SK-N-SH treated with all-trans-retinoic acid at 6 μM for 48 hours (cell line): ENCODE results near the gene TAF1A.

Experiments used
- ATAC-seq: fragments of 200-7000 bp; cut with Tn5 transposase; 3 replicates; pipeline ENCODE4 v1.9.1; 2020; ENCODE audit warnings: mild to moderate bottlenecking, moderate library complexity
- ARNTL ChIP-seq: fragments of 450-650 bp; formaldehyde crosslinking; IDR thresholded peaks from 2 replicates; pipeline ENCODE4 v1.5.0; 2020; ENCODE audit warnings: low read depth, mild to moderate bottlenecking, moderate library complexity, borderline replicate concordance
- BACH2 ChIP-seq: fragments of 250-450 bp; sonication (Bioruptor Pico); IDR thresholded peaks from 2 replicates; pipeline ENCODE4 v1.9.0; 2021; ENCODE audit warnings: mild to moderate bottlenecking, borderline replicate concordance
- CSDC2 ChIP-seq: fragments of 250-450 bp; sonication (Bioruptor Pico); IDR thresholded peaks from 2 replicates; pipeline ENCODE4 v1.5.0; 2020; ENCODE audit warnings: mild to moderate bottlenecking, moderate library complexity
- ESRRG ChIP-seq: fragments of 250-450 bp; sonication (Bioruptor Pico); IDR thresholded peaks from 2 replicates; pipeline ENCODE4 v1.6.1; 2021; ENCODE audit warnings: mild to moderate bottlenecking
- GLIS3 ChIP-seq: fragments of 250-450 bp; sonication (Bioruptor Pico); IDR thresholded peaks from 2 replicates; pipeline ENCODE4 v1.5.0; 2020; ENCODE audit warnings: mild to moderate bottlenecking, moderate library complexity
- ISL1 ChIP-seq: fragments of 250-450 bp; sonication (Bioruptor Pico); IDR thresholded peaks from 2 replicates; pipeline ENCODE4 v2.1.2; 2022; ENCODE audit warnings: mild to moderate bottlenecking, moderate library complexity
- OSR1 ChIP-seq: fragments of 250-450 bp; sonication (Bioruptor Pico); IDR thresholded peaks from 2 replicates; pipeline ENCODE4 v1.8.0; 2022; ENCODE audit warnings: moderate library complexity, mild to moderate bottlenecking, inconsistent platforms
- PPARA ChIP-seq: fragments of 250-450 bp; sonication (Bioruptor Pico); IDR thresholded peaks from 2 replicates; pipeline ENCODE4 v1.5.0; 2020; ENCODE audit warnings: mild to moderate bottlenecking, borderline replicate concordance
- RARB ChIP-seq: fragments of 250-450 bp; sonication (Bioruptor Pico); IDR thresholded peaks from 2 replicates; pipeline ENCODE4 v1.8.0; 2021; ENCODE audit warnings: mild to moderate bottlenecking, moderate library complexity
- SNAI2 ChIP-seq: fragments of 250-450 bp; sonication (Bioruptor Pico); IDR thresholded peaks from 2 replicates; pipeline ENCODE4 v1.5.0; 2020; ENCODE audit warnings: mild to moderate bottlenecking, moderate library complexity
- TCF4 ChIP-seq: fragments of 250-450 bp; sonication (Bioruptor Pico); IDR thresholded peaks from 2 replicates; pipeline ENCODE4 v1.8.0; 2021; ENCODE audit warnings: mild to moderate bottlenecking, moderate library complexity, borderline replicate concordance
- TOX ChIP-seq: fragments of 250-450 bp; sonication (Bioruptor Pico); IDR thresholded peaks from 2 replicates; pipeline ENCODE4 v1.8.0; 2021; ENCODE audit warnings: mild to moderate bottlenecking, moderate library complexity, borderline replicate concordance
- TSHZ2 ChIP-seq: fragments of 250-450 bp; sonication (Bioruptor Pico); IDR thresholded peaks from 2 replicates; pipeline ENCODE4 v1.5.0; 2020; ENCODE audit warnings: mild to moderate bottlenecking, moderate library complexity
- ZC3H10 ChIP-seq: fragments of 250-450 bp; sonication (Bioruptor Pico); IDR thresholded peaks from 2 replicates; pipeline ENCODE4 v1.5.1; 2021; ENCODE audit warnings: mild to moderate bottlenecking, moderate library complexity
- ZFP3 ChIP-seq: fragments of 250-450 bp; sonication (Bioruptor Pico); IDR thresholded peaks from 2 replicates; pipeline ENCODE4 v1.5.0; 2020; ENCODE audit warnings: mild to moderate bottlenecking, moderate library complexity
- ZFP30 ChIP-seq: fragments of 450-650 bp; formaldehyde crosslinking; IDR thresholded peaks from 2 replicates; pipeline ENCODE4 v1.5.0; 2022; ENCODE audit warnings: mild to moderate bottlenecking, moderate library complexity
- ZNF8 ChIP-seq: fragments of 450-650 bp; formaldehyde crosslinking; IDR thresholded peaks from 2 replicates; pipeline ENCODE4 v1.5.0; 2020; ENCODE audit warnings: mild to moderate bottlenecking, moderate library complexity
- TF ChIP-seq, protein P1 (sequence below): fragments of 250-450 bp; sonication (Bioruptor Pico); IDR thresholded peaks from 2 replicates; pipeline ENCODE4 v1.8.0; 2021; ENCODE audit warnings: low read depth, mild to moderate bottlenecking, moderate library complexity, borderline replicate concordance
- TF ChIP-seq, protein P2 (sequence below): fragments of 250-450 bp; sonication (Bioruptor Pico); IDR thresholded peaks from 2 replicates; pipeline ENCODE4 v1.8.0; 2020; ENCODE audit warnings: mild to moderate bottlenecking, moderate library complexity, borderline replicate concordance
- TF ChIP-seq, protein P3 (sequence below): fragments of 250-450 bp; sonication (Bioruptor Pico); IDR thresholded peaks from 2 replicates; pipeline ENCODE4 v1.5.1; 2020; ENCODE audit warnings: low read depth, mild to moderate bottlenecking, moderate library complexity

The TAF1A gene

GRCh38 chr1:222622765-222623164 is 33.0 kb upstream of the TAF1A start:
- no peak for ATAC-seq
- TF ChIP-seq BACH2 (CRISPR knock-in tag): no peak
- TF ChIP-seq, protein P1, sequence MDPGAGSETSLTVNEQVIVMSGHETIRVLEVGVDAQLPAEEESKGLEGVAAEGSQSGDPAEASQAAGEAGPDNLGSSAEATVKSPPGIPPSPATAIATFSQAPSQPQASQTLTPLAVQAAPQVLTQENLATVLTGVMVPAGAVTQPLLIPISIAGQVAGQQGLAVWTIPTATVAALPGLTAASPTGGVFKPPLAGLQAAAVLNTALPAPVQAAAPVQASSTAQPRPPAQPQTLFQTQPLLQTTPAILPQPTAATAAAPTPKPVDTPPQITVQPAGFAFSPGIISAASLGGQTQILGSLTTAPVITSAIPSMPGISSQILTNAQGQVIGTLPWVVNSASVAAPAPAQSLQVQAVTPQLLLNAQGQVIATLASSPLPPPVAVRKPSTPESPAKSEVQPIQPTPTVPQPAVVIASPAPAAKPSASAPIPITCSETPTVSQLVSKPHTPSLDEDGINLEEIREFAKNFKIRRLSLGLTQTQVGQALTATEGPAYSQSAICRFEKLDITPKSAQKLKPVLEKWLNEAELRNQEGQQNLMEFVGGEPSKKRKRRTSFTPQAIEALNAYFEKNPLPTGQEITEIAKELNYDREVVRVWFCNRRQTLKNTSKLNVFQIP (CRISPR knock-in tag): no peak
- no peak for TF ChIP-seq RARB (CRISPR knock-in tag)

DNA sequence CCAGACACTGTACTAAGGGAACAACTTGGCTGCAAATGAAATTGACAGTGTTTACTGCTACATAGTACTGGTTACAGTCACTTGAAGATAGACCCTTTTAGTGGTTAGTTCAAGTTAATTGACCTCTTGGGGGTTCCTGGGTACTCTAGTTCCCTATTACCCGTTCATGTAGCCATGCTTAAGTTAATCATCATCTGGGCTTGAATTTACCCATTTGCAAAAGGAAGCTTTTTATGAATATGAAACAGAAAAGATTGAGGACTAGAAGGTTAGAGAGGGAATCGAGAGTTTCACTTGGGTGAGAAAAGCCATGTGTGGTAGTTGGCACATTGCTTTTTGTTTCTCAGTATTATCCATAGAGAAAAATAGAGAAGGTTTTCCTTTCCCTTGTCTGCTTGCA is 30.8 kb upstream of the TAF1A start:
- no peak for ATAC-seq
- TF ChIP-seq, protein P1 (CRISPR knock-in tag): no peak
- no peak for TF ChIP-seq ISL1 (CRISPR knock-in tag)
- TF ChIP-seq TOX: no peak
- TF ChIP-seq ZC3H10 (CRISPR knock-in tag): no peak
- no peak for TF ChIP-seq BACH2 (CRISPR knock-in tag)
- TF ChIP-seq ZFP3: no peak
- no peak for TF ChIP-seq PPARA (CRISPR knock-in tag)
- no peak for TF ChIP-seq ARNTL (CRISPR knock-in tag)
- TF ChIP-seq, protein P2, sequence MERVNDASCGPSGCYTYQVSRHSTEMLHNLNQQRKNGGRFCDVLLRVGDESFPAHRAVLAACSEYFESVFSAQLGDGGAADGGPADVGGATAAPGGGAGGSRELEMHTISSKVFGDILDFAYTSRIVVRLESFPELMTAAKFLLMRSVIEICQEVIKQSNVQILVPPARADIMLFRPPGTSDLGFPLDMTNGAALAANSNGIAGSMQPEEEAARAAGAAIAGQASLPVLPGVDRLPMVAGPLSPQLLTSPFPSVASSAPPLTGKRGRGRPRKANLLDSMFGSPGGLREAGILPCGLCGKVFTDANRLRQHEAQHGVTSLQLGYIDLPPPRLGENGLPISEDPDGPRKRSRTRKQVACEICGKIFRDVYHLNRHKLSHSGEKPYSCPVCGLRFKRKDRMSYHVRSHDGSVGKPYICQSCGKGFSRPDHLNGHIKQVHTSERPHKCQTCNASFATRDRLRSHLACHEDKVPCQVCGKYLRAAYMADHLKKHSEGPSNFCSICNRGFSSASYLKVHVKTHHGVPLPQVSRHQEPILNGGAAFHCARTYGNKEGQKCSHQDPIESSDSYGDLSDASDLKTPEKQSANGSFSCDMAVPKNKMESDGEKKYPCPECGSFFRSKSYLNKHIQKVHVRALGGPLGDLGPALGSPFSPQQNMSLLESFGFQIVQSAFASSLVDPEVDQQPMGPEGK (CRISPR knock-in tag): no peak
- TF ChIP-seq TSHZ2 (CRISPR knock-in tag): no peak
- TF ChIP-seq GLIS3 (CRISPR knock-in tag): no peak
- TF ChIP-seq TCF4: no peak
- TF ChIP-seq OSR1 (CRISPR knock-in tag): no peak
- TF ChIP-seq ESRRG (CRISPR knock-in tag): no peak

DNA sequence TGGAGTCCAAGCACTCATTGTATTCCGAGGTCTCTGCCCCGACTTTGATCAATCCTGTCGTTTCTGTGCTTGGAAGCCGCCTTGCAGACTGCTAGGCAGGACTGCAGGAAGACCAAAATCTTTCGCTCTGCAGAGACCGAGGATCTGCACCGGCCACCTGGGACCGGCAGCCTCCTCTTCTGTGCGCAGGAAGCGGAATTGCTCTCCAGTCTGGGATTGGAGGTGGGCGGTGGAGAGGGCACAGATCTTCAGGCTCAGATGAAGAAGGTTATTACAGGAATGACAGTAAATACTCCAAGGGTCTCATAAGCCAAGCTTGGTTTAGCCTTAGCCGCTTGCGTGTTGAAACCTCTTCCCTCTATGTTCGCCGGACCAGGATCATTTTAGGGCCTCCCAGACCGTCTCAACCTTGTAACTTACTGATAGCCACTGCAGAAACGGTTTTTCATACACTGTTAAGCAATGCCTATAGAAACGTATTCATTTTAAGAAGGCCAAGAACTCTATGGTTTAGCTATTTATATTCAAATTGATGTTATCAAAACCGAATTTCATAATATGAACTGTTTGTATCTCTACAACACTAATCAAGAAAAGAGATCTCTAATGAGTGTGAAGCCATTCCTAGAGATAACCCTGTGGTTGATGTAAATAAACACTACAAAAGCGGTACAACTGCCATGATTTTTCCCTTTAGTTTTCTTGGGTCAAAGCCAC is 29.3 kb upstream of the TAF1A start:
- TF ChIP-seq ZFP30 (CRISPR knock-in tag) (no peak), RARB (CRISPR knock-in tag) (no peak), OSR1 (CRISPR knock-in tag) (no peak), ZNF8 (no peak), ISL1 (CRISPR knock-in tag) (no peak), GLIS3 (CRISPR knock-in tag) (no peak), CSDC2 (CRISPR knock-in tag) (no peak), TOX (no peak), ZFP3 (no peak), SNAI2 (CRISPR knock-in tag) (no peak)
- TF ChIP-seq, protein P3, sequence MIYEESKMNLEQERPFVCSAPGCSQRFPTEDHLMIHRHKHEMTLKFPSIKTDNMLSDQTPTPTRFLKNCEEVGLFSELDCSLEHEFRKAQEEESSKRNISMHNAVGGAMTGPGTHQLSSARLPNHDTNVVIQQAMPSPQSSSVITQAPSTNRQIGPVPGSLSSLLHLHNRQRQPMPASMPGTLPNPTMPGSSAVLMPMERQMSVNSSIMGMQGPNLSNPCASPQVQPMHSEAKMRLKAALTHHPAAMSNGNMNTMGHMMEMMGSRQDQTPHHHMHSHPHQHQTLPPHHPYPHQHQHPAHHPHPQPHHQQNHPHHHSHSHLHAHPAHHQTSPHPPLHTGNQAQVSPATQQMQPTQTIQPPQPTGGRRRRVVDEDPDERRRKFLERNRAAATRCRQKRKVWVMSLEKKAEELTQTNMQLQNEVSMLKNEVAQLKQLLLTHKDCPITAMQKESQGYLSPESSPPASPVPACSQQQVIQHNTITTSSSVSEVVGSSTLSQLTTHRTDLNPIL (CRISPR knock-in tag): no peak
- TF ChIP-seq, protein P2 (CRISPR knock-in tag): no peak
- TF ChIP-seq, protein P1 (CRISPR knock-in tag): no peak
- peak; percentile 58 for ATAC-seq
